Stimulated activated CD4-positive, alpha-beta T cell treated with anti-CD3 and anti-CD28 coated beads, Interleukin-2, amount 100 ng/mL, for 24 hours (primary cell): ENCODE measurements around the gene PI4K2B.
"Not testable (repeated sequence)": the region's sequence is repeated elsewhere in the genome, so short reads cannot be mapped to it uniquely, and the experiment has no call there.

Source experiments
- DNase-seq, 2 donors: peaks; one replicate each; pipeline ENCODE4 v3.0.0-alpha.2; 2020

The PI4K2B gene

DNA sequence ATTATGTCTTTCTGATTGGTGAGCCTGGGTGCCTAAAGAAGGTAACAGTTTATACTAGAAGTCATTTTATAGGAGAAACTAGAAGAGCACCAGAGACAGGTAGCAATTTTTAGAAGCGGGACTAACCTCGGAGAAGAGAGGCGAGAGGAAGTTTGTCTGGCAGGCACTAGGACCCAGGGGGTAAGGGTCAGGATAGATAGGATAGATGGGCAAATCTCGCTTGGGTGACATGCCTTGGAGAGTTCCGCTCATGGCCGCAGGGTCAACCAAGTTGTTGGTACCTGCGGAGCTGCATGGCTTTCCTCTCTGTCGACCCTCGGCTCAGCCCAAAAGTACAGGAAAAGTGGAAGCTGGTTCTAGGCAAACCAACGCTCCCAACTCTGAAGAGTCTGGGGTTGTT is 11.3 kb downstream of the PI4K2B start:
- no peak for DNase-seq

DNA sequence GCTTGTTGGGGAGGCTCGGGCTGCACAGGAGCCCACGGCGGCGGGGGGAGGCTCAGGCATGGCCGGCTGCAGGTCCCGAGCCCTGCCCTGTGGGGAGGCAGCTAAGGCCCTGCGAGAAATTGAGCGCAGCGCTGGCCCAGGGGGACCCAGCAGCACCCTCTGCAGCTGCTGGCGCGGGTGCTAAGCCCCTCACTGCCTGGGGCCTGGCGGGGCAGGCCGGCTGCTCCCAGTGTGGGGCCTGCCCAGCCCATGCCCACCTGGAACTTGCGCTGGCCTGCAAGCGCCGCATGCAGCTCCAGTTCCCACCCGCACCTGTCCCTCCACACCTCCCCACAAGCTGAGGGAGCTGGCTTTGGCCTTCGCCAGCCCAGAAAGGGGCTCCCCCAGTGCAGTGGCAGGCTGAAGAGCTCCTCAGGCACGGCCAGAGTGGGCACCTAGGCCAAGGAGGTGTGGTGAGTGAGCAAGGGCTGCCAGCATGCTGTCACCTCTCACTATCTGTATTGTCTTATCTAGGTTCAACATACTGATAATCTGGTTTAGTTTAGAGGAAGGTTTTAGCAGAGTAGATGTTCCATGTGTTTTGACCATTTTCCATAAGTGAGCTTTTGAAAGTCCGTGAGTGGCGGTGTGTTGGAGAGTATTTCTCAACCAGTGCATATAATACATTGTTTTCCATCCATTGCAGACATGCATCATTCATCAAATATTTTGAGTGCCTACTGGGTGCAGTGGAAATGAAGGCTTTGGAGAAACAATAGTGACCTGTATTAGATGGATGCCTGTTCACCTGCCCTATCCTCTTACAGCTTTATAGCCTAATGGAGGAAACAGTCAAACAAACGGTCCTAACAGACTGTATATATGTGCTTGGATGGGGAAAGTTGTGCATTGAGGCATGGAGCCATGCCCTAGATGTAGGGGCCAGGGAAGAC is 13.1 kb downstream of the PI4K2B start:
- no peak for DNase-seq

DNA sequence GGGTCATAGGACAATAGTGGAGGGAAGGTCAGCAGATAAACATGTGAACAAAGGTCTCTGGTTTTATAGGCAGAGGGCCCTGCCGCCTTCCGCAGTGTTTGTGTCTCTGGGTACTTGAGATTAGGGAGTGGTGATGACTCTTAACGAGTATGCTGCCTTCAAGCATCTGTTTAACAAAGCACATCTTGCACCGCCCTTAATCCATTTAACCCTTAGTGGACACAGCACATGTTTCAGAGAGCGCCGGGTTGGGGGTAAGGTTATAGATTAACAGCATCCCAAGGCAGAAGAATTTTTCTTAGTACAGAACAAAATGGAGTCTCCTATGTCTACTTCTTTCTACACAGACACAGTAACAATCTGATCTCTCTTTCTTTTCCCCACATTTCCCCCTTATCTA is 15.0 kb downstream of the PI4K2B start:
- not testable (repeated sequence) for DNase-seq

GRCh38 chr4:25249494-25249893 is 15.7 kb downstream of the PI4K2B start:
- DNase-seq: not testable (repeated sequence)

- DNase-seq: no peak
Measured at GRCh38 chr4:25252230-25253070, 18.6 kb downstream of the PI4K2B start.

DNA sequence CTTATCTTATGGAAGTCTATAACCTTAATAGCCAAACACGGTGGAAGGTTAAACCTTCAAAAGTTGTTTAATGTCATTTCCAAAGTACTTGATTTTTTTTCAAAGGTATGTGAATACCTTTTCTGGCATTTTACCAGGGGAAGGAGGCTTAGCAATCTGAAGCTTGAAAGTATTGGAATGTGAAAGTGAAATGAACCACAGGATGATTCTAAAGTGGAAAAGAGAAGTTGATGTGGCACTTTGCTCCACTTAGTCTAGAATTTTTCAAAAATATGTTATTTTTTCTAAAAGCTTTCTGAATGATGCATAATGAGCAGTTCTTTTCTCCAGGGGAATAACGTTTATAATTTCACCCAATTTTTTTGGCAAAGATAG is 19.2 kb downstream of the PI4K2B start:
- DNase-seq: no peak

DNA sequence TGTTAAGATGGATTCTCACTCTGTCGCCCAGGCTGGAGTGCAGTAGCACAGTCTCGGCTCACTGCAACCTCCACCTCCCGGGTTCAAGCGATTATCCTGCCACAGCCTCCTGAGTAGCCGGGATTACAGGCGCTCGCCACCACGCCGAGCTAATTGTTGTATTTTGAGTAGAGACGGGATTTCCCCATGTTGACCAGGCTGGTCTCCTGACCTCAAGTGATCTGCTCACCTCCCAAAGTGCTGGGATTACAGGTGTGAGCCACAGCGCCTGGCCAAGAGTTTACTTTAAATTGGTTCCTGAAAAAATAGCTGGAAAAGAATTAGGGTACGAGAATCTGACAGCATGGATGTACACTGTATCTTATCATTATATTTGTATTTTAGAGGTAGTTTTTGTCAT is 20.0 kb downstream of the PI4K2B start:
- not testable (repeated sequence) for DNase-seq

- DNase-seq: no peak
Measured at GRCh38 chr4:25258980-25259578, 25.2 kb downstream of the PI4K2B start.

- no peak for DNase-seq
Measured at GRCh38 chr4:25271866-25272265, 38.0 kb downstream of the PI4K2B start.

DNA sequence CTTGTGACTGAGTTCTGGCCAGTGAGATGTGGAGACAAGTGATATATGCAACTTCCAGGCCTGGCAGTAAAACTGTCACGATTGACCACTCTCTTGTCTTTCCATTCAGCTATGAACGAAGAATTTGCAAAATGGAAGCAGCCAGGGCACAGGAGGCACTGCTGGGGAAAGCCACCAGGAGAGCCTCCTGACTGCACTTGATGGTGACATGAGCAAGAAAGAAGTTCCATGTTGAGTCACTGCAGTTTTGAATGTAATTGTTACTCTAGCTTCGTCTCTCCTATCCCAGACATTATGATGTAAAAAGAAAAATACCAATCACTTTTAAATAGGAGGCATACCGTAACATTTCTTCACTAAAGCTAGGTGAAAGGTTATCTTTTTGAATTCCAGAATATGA is 46.4 kb downstream of the PI4K2B start:
- DNase-seq: no peak

- DNase-seq: no peak
Measured at GRCh38 chr4:25283948-25284347, 50.1 kb downstream of the PI4K2B start.

GRCh38 chr4:25284466-25284865 is 50.6 kb downstream of the PI4K2B start:
- no peak for DNase-seq

- DNase-seq: no peak
Measured at GRCh38 chr4:25290490-25291067, 56.7 kb downstream of the PI4K2B start.

GRCh38 chr4:25291158-25291733 is 57.4 kb downstream of the PI4K2B start:
- no peak for DNase-seq

DNA sequence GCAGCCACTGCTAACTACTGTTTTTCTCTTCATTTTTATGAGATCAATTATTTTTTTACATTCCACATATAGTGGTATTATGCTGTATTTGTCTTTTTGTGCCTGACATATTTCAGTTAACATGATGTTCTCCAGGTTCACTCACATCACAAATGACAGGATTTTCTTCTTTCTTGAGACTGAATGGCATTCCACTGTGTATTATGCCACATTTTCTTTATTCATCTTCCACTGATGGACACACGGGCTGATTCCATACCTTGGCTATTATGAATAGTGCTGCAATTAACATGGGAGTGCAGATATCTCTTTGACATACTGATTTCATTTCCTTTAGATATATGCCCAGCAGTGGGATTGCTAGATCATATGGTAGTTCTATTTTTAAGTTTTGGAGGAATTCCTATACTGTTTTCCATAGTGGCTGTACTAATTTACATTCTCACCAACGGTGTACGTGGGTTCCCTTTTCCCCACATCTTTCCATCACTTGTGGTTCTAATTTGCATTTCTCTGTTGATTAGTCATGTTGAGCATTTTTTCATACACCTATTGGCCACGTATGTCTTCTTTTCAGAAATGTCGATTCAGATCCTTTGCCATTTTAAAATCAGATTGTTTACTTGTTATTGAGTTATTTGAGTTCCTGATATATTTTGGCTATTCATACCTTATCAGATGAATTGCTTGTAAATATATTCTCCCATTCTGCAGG is 63.9 kb downstream of the PI4K2B start:
- no peak for DNase-seq

DNA sequence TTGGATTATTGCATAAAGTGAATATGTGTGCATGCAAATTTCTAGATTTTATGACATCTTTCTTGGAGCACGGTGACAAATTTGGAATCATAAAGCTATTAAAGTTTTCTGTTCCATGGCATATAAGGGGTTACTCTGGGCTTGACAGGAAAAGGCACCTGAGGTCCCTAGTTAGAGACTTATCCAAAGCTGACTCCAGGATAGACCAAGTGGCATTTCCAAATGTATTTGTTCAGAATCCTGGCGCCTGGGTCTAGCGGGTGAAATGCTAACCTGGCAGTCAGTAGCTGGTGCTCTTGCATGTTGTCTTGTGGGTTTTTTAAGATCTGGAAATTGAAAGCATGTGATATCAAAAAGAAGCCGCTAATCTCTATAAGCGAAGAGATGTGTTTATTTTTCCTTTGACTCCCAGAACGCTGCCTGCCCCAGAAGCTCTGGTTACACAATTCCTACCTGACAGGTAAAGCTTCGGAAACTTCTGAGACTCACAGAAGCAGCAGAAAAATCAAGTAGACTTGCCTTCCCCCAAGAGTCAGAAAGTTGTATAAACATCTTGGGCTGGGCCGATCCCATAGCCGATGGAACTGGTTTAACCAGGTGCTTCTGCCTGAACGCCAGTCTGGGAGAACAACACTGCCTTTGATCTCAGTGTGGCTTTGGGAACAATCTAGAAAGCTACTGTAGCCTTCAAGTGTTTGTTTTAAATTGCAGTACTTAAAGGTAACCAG is 65.8 kb downstream of the PI4K2B start:
- no peak for DNase-seq

DNA sequence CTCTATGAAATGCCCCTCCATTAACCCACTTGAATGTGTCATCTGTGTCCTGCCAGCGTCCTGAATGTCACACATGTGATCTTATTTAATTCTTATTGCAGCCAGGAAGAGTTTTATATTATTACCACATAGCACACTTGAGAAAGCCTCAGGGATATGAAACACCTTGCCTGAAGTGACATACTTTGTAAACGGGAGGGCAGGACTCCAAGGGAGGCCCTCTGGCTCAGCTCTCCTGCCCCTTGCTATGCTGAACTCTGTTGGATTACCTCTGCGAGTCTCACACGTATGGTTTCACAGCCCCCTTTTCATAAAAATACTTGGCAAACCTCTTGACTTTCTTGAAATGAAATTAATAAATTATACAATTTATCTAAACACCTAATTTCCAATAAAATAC is 67.6 kb downstream of the PI4K2B start:
- no peak for DNase-seq

DNA sequence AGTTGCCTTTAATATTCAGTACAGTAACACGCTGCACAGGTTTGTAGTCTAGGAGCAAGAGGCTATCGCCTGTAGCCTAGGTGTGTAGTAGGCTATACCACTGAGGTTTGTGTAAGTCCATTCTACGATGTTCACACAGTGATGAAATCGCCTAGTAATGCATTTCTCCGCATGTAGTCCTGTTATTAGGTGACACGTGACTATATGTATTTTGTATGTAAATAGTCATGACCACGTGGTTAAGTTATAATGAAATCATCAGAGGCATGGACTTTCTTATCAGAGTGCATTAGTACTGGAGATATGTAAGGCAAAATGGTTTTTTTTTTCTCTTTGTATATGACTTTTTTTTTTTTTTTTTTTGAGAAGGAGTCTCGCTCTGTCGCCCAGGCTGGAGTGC is 68.8 kb downstream of the PI4K2B start:
- no peak for DNase-seq

GRCh38 chr4:25303578-25303977 is 69.7 kb downstream of the PI4K2B start:
- DNase-seq: no peak

DNA sequence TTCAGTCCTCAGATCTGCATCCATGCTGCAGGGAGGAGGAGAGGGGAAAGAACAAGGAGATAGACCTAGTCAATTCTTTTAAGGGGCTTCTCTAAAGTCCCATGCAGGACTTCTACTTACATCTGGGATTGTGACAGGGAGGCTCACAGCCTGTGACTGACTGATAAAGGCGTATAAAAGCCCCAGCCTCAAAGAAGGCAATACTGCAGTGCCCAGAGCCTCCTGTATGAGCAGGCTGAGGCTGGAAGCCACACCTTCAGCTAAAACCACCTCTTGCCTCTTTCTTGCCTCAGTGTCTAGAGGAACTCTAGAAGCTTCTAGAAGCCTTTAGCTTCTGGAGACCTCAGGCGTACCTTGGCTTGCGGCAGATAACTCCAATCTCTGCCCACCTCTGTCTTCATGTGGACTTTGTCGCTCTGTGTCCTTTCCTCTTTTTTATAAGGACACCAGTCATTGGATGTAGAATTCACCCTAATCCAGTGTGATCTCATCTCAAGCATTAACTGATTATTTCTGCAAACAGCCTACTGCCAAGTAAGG is 72.8 kb downstream of the PI4K2B start:
- DNase-seq: no peak

- DNase-seq: no peak
Measured at GRCh38 chr4:25307596-25307995, 73.8 kb downstream of the PI4K2B start.
